HepG2 (cell line): ENCODE data around the gene PAK2. TPM values are rescaled to one million over a fixed set of nuclear protein-coding genes. Genes with fewer than 3 reads are reported as not detected.

Experiments
- ATAC-seq: fragments of 200-7000 bp; cut with Tn5 transposase; 3 replicates; pipeline ENCODE4 v1.9.1; 2020; ENCODE audit warnings: mild to moderate bottlenecking, moderate library complexity
- BruUV-seq: library from RNA; stranded (reverse); fragments of 400-500 nt; replicated peaks from 2 replicates; lab custom pipeline; 2021; lab: Mats Ljungman, UMichigan
- CTCF ChIA-PET: fragments of 300-600 bp; formaldehyde crosslinking; extraction: SDS; loops from one replicate; lab custom pipeline; 2021; ENCODE audit warnings: low total read pairs, inconsistent platforms, low intra/inter-chr PET ratio; lab: Yijun Ruan, JAX
- POLR2A ChIA-PET: fragments of 350-600 bp; sonication (Branson Sonifier 250); formaldehyde crosslinking; loops from one replicate; lab custom pipeline; 2020; ENCODE audit warnings: antibody characterized with exemption, inconsistent platforms; lab: Yijun Ruan, JAX
- DNase-seq: peaks from one replicate; pipeline ENCODE4 v3.0.0-alpha.2; 2015; ENCODE audit warnings: low spot score
- FAIRE-seq: peaks from 3 replicates; lab custom pipeline; 2011; peaks lifted over from hg19 to GRCh38; lab: Jason Lieb, UNC
- H2AFZ ChIP-seq: one replicate; pipeline ENCODE4 v1.6.1; 2011; ENCODE audit warnings: low read length, inconsistent platforms
- H3K27ac ChIP-seq: fragments of 300-600 bp; 3 replicates; pipeline ENCODE4 v1.8.0; 2011; ENCODE audit warnings: mixed run types, mild to moderate bottlenecking, mixed read lengths, low read length, inconsistent platforms; ENCODE audit not compliant: insufficient read depth; ENCODE audit errors: extremely low read length
- H3K27me3 ChIP-seq, 2 experiments: fragments of 200-600 bp in 1 of 2; 2 replicates in 1 of 2; 3 replicates in 1 of 2; pipeline versions ENCODE4 v1.6.0 to v1.8.0; 2011; ENCODE audit warnings: low read length in 2 of 2, mild to moderate bottlenecking in 2 of 2, moderate library complexity in 2 of 2, inconsistent platforms in 1 of 2; ENCODE audit not compliant: insufficient read depth in 2 of 2, control insufficient read depth in 1 of 2
- H3K36me3 ChIP-seq, 2 experiments: fragments of 200-600 bp in 1 of 2; replicated peaks in 1 of 2; 2 replicates in 1 of 2; 3 replicates in 1 of 2; pipeline versions ENCODE4 v1.5.1 to v1.8.0; 2011; ENCODE audit warnings: low read length in 2 of 2, inconsistent platforms in 1 of 2; ENCODE audit not compliant: insufficient read depth in 2 of 2, control insufficient read depth in 1 of 2
- H3K4me1 ChIP-seq: 2 replicates; pipeline ENCODE4 v1.5.1; 2012; ENCODE audit warnings: low read length, inconsistent platforms; ENCODE audit not compliant: insufficient read depth
- H3K4me2 ChIP-seq: 2 replicates; pipeline ENCODE4 v1.6.0; 2011; ENCODE audit warnings: low read depth, low read length, inconsistent platforms
- H3K4me3 ChIP-seq, 3 experiments: fragments of 200-600 bp in 1 of 3; sonication (generic), shearing (Covaris generic) in 1 of 3; replicated peaks in 1 of 3; 2 replicates each; pipeline ENCODE4 v1.5.1; 2011 to 2016; ENCODE audit warnings: low read length in 3 of 3, inconsistent platforms in 2 of 3, low read depth in 2 of 3, mild to moderate bottlenecking in 2 of 3, control low read depth in 1 of 3, mixed read lengths in 1 of 3; ENCODE audit not compliant: insufficient read depth in 1 of 3
- H3K79me2 ChIP-seq: one replicate; pipeline ENCODE4 v1.6.1; 2011; ENCODE audit warnings: low read length, inconsistent platforms; ENCODE audit not compliant: insufficient read depth
- H3K9ac ChIP-seq: 2 replicates; pipeline ENCODE4 v1.6.0; 2011; ENCODE audit warnings: mild to moderate bottlenecking, low read depth, low read length, inconsistent platforms; ENCODE audit not compliant: insufficient read depth
- H3K9me3 ChIP-seq: 2 replicates; pipeline ENCODE4 v1.5.1; 2012; ENCODE audit warnings: mild to moderate bottlenecking, low read length
- H4K20me1 ChIP-seq: 2 replicates; pipeline ENCODE4 v1.6.0; 2011; ENCODE audit warnings: inconsistent platforms, mild to moderate bottlenecking, low read length, moderate library complexity; ENCODE audit not compliant: insufficient read depth
- CEBPB ChIP-seq: IDR thresholded peaks from 2 replicates; pipeline ENCODE4 v1.6.1; 2011; ENCODE audit warnings: low read depth, low read length, improper control_type of control experiment, borderline replicate concordance
- FOXK1 ChIP-seq: sonication (generic); formaldehyde crosslinking; IDR thresholded peaks from 2 replicates; pipeline ENCODE4 v1.4.0; 2020; ENCODE audit warnings: low read depth, missing genetic modification reagents, borderline replicate concordance
- HCFC1 ChIP-seq: fragments of 150-350 bp; IDR thresholded peaks from 2 replicates; pipeline ENCODE4 v1.6.1; 2014; ENCODE audit warnings: low read depth, low read length
- MXD3 ChIP-seq: IDR thresholded peaks from 2 replicates; pipeline ENCODE4 v1.6.1; 2016; ENCODE audit warnings: mild to moderate bottlenecking, missing biosample characterization, missing genetic modification reagents
- YEATS2 ChIP-seq: sonication (generic); formaldehyde crosslinking; IDR thresholded peaks from 2 replicates; pipeline ENCODE4 v1.4.0; 2020; ENCODE audit warnings: missing genetic modification reagents, borderline replicate concordance
- ZFP82 ChIP-seq: sonication (generic); formaldehyde crosslinking; IDR thresholded peaks from 2 replicates; pipeline ENCODE4 v1.5.1; 2020; ENCODE audit warnings: mild to moderate bottlenecking, missing genetic modification reagents, borderline replicate concordance
- ZNF496 ChIP-seq: sonication (generic); formaldehyde crosslinking; IDR thresholded peaks from 2 replicates; pipeline ENCODE4 v1.8.1; 2023; ENCODE audit warnings: mild to moderate bottlenecking, moderate library complexity, missing genetic modification reagents; ENCODE audit not compliant: insufficient replicate concordance
- WGBS: methylation state at CpG from one replicate; pipeline ENCODE4 v1.1.6; 2017; ENCODE audit warnings: low lambda C conversion rate; 5-methylcytosine and 5-hydroxymethylcytosine counted together
- in situ Hi-C: cut with HindIII; loops from 2 replicates; pipeline ENCODE4 v1.10.0; 2017; ENCODE audit warnings: low pct_unique_long_range_greater_than_20kb; ENCODE audit not compliant: extremely low pct_ligation_motif_present
- intact Hi-C: fragments of 100-400 bp; cut with micrococcal nuclease; formaldehyde crosslinking; loops from one replicate; pipeline ENCODE4 v1.10.0; 2022; ENCODE audit not compliant: unreplicated experiment
- polyA plus RNA-seq, 8 experiments: library from polyadenylated mRNA; depleted of rRNA in 3 of 8; stranded (reverse) in 7 of 8; unstranded in 1 of 8; fragments of >200 nt; fragmentation: Illumina TruSeq in 4 of 8; extraction: Trizol in 4 of 8; gene quantifications; 2 replicates each; pipeline versions ENCODE4 v1.2.1 to v1.2.3, GENCODE V29; 2011 to 2016; ENCODE audit warnings: low read depth in 4 of 8, missing spikeins in 1 of 8, mixed read lengths in 1 of 8; ENCODE audit not compliant: insufficient read depth in 1 of 8
- total RNA-seq, 5 experiments: library from RNA; depleted of rRNA; stranded (reverse); fragments of >200 nt; fragmentation: Illumina TruSeq; extraction: Trizol; gene quantifications; 2 replicates each; pipeline ENCODE4 v1.2.3, GENCODE V29; 2016; ENCODE audit warnings: low read depth in 1 of 5

Gene PAK2
- total and polyA plus RNA-seq, 2 of the 13 experiments (the other 11 are each of a cell fraction or from before 2014, with no cell fraction given) = 23.0 to 24.7 TPM

DNA sequence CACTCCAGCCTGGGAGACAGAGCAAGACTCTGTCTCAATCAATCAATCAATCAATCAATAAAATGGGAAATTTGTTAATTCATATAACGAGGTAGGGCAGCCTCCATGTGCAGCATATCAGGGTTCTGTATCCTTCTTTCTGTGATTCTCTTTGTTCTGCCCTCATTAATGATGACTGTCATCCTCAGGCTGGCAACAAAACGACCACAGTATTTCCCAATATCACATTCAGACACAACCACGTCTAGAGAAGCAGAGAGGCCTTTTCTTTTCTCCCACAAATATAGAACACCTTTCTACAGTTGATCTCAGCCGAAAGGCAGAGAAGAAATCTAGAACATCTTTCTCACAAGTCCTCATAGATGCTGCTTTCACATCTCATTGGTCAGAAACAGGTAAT lies 38.9 kb upstream of the PAK2 start:
- H3K27ac ChIP-seq = no peak overlapping the region
- WGBS = 21% methylated on average over 4 of the region's 4 CpGs
- ATAC-seq (no peak), FAIRE-seq (no peak), DNase-seq (no peak)
- in situ Hi-C loops (no loop called here), intact Hi-C loops (no loop called here)
- no TSS peak for BruUV-seq
- ChIA-PET CTCF (no interaction called here), POLR2A (no interaction called here)
- H3K4me3 ChIP-seq = no peak overlapping the region
- no peaks in the 10 kb centered on the region for H4K20me1 ChIP-seq
- no peak overlapping the region for H2AFZ ChIP-seq
- H3K9ac ChIP-seq = no peak overlapping the region
- H3K36me3 ChIP-seq = no peaks in the 10 kb centered on the region
- no peaks in the 10 kb centered on the region for H3K9me3 ChIP-seq
- no peak for TF ChIP-seq ZFP82 (CRISPR knock-in tag)
- TF ChIP-seq MXD3 (CRISPR knock-in tag) = no peak
- TF ChIP-seq HCFC1 = no peak
- TF ChIP-seq ZNF496 (CRISPR knock-in tag) = no peak
- TF ChIP-seq FOXK1 (CRISPR knock-in tag) = no peak
- H3K27me3 ChIP-seq = no peaks in the 10 kb centered on the region; a peak in 1 of 5 replicates
- no peaks in the 10 kb centered on the region for H3K4me1 ChIP-seq
- H3K79me2 ChIP-seq = no peaks in the 10 kb centered on the region
- H3K4me2 ChIP-seq = no peak overlapping the region

GRCh38 chr3:196706327-196706726 lies 33.3 kb upstream of the PAK2 start:
- POLR2A ChIA-PET = no interaction called here

More at GRCh38 chr3:196706327-196706726, 33.3 kb upstream of the PAK2 start:
- Histone ChIP-seq H3K9ac (no peak overlapping the region), H3K36me3 (no peaks in the 10 kb centered on the region), H3K27ac (no peak overlapping the region), H3K4me1 (peaks cover 4% of the 10 kb centered on the region), H4K20me1 (no peaks in the 10 kb centered on the region), H3K27me3 (no peaks in the 10 kb centered on the region; a peak in 1 of 5 replicates), H3K4me2 (no peak overlapping the region), H3K79me2 (no peaks in the 10 kb centered on the region), H2AFZ (no peak overlapping the region), H3K9me3 (no peaks in the 10 kb centered on the region), H3K4me3 (no peak overlapping the region)
- CTCF ChIA-PET = no interaction called here
- 31% methylated on average over 5 of the region's 5 CpGs for WGBS
- intact Hi-C loops (no loop called here), in situ Hi-C loops (no loop called here)
- no TSS peak for BruUV-seq
- FAIRE-seq (no peak), DNase-seq (no peak), ATAC-seq (no peak)
- no peak for TF ChIP-seq YEATS2 (CRISPR knock-in tag)
- TF ChIP-seq CEBPB = peak; percentile 52
